ENCODE measurements around the gene XXYLT1. TPM values are rescaled to one million over a fixed set of nuclear protein-coding genes. Genes with fewer than 3 reads are reported as not detected.
"Not testable (repeated sequence)": the region's sequence is repeated elsewhere in the genome, so short reads cannot be mapped to it uniquely, and the experiment has no call there.

Gene XXYLT1
- total and polyA plus RNA-seq, 10 donors = 2.7 to 22.3 (median 9.5) TPM

DNA sequence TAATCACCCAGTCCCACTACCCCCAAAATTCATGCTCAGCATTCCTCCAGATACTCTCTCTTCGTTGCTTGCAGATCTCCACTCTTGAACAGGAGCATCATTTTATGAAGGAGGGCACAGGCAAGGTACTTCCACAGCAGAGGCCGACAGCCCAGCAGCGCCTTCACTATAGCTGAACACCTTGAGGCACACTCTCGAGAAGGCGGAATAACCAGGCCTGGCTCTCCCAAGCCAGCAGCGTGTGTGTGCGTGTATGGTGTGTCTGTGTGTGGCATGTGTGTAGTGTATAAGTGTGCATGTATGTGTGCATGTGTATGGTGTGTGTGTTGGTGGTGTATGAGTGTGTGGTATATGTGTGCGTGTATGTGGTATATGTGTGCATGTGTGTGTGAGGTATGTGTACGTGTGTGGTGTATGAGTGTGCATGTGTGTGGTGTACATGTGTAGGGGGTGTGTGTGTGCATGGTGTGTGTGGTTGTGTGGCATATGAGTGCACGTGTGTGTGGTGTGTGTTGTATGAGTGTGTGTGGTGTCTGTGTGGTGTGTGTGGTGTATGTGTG is 161.8 kb downstream of the XXYLT1 start:
- no peaks in the 10 kb centered on the region for H3K36me3 ChIP-seq
- no peaks in the 10 kb centered on the region for H3K27me3 ChIP-seq (replicated peaks in 1 of 7)
- intact Hi-C loops (cut with DNase I; ENCODE audit: low total_unique reads) = loop anchor here (5.0 to 10.0 kb wide), 2 partner anchors 104 to 427 kb away; no protein-coding TSS in a partner anchor
- TF ChIP-seq POLR2A (IDR thresholded peaks at IDR 0.05) = no peak
- TF ChIP-seq, protein P1, sequence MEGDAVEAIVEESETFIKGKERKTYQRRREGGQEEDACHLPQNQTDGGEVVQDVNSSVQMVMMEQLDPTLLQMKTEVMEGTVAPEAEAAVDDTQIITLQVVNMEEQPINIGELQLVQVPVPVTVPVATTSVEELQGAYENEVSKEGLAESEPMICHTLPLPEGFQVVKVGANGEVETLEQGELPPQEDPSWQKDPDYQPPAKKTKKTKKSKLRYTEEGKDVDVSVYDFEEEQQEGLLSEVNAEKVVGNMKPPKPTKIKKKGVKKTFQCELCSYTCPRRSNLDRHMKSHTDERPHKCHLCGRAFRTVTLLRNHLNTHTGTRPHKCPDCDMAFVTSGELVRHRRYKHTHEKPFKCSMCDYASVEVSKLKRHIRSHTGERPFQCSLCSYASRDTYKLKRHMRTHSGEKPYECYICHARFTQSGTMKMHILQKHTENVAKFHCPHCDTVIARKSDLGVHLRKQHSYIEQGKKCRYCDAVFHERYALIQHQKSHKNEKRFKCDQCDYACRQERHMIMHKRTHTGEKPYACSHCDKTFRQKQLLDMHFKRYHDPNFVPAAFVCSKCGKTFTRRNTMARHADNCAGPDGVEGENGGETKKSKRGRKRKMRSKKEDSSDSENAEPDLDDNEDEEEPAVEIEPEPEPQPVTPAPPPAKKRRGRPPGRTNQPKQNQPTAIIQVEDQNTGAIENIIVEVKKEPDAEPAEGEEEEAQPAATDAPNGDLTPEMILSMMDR (IDR thresholded peaks at IDR 0.05 in 8 of 11, conservative IDR thresholded peaks at IDR 0.05 in 3 of 11) = no peak
- no peak for TF ChIP-seq POLR2AphosphoS5 (IDR thresholded peaks at IDR 0.05)
- H3K27ac ChIP-seq = no peak overlapping the region
- H3K4me3 ChIP-seq = no peak overlapping the region
- H3K4me1 ChIP-seq = peaks cover 0 to 32% (median 15%) of the 10 kb centered on the region in 6 donors
- DNase-seq = peak; percentile 60
- H3K9me3 ChIP-seq = no peaks in the 10 kb centered on the region
- 83 to 94% (median 86%) methylated on average over 7 to 10 of the region's 10 CpGs for WGBS, 5 donors

DNA sequence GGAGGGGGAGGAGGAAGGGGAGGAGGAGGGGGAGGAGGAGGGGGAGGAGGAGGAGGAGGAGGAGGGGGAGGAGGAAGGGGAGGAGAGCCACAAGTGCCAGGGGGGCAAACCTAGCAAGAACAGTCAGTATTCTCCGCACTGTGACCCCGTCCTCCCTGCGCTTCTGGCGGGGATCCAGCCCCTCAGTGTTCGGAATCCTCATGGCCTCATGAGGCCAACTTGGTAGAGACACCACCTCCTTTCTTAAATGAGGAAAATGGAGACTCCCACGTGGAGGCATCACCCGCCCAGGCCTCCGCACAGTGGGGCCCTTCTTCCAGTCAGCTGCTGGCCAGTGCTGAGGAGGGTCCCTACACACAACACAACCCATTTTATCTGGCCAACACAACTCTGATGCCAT is 163.4 kb downstream of the XXYLT1 start:
- intact Hi-C loops (cut with DNase I; ENCODE audit: low total_unique reads) = loop anchor here (5.0 to 10.0 kb wide), 2 partner anchors 103 to 425 kb away; no protein-coding TSS in a partner anchor
- Histone ChIP-seq H3K27me3 (replicated peaks in 1 of 7) (no peaks in the 10 kb centered on the region), H3K9me3 (no peaks in the 10 kb centered on the region), H3K36me3 (no peaks in the 10 kb centered on the region), H3K4me1 (peaks cover 3 to 48% (median 18%) of the 10 kb centered on the region in 6 donors), H3K27ac (no peak overlapping the region), H3K4me3 (no peak overlapping the region)
- DNase-seq = peak; percentile 73
- TF ChIP-seq POLR2AphosphoS5 (IDR thresholded peaks at IDR 0.05) (peak in 1 of 3 donors; percentile 11), POLR2A (IDR thresholded peaks at IDR 0.05) (no peak)
- WGBS, 5 donors = 73 to 97% (median 91%) methylated on average over 8 of the region's 8 CpGs

DNA sequence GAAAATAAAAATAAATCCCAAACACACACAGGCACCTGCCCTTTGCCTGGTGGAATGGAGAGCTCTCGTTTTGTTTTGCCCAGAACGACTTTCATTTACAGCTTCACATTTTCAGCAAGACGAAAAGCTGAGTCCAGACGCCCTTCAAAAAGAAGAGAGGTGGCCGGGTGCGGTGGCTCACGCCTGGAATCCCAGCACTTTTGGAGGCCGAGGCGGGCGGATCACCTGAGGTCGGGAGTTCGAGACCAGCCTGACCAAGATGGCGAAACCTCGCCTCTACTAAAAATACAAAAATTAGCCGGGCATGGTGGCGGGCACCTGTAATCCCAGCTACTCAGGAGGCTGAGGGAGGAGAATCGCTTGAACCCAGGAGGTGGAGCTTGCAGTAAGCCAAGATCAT is 163.9 kb downstream of the XXYLT1 start:
- not testable (repeated sequence) for H3K36me3 ChIP-seq; H3K4me3 ChIP-seq; H3K9me3 ChIP-seq; H3K27me3 ChIP-seq (replicated peaks in 1 of 7)
- intact Hi-C loops (cut with DNase I; ENCODE audit: low total_unique reads) = loop anchor here (5.0 to 10.0 kb wide), 2 partner anchors 102 to 425 kb away; no protein-coding TSS in a partner anchor
- H3K4me1 ChIP-seq = peaks cover 3 to 54% (median 24%) of the 10 kb centered on the region in 6 donors
- peak overlapping the region in 2 of 8 donors; percentile 39 to 41 for H3K27ac ChIP-seq
- 82 to 91% (median 87%) methylated on average over 17 of the region's 17 CpGs for WGBS, 5 donors
- DNase-seq = peak; percentile 69

DNA sequence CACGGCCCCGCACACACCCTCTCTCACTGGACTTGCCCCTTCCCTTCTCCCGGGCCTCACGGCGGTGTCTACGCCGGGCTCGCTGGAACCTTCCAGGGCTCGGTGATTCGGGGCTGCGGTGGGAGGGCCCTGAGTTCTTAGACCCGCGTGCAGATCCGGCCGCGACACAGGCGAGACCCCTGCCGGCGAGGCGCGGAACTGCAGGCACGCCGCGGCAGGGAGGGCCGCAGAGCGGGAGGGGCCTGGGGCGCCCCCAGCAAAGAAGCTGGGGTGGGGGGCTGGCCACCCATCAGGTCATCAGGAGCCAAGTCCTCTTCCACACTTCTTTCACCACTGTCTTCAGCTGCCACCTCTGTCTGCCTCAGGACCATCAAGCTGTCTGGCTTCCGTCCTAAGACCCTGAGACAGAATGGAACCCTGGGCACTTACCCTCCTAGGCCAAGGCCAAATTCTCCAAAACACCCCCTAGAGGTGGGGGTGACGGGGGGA is 164.5 kb downstream of the XXYLT1 start:
- H3K9me3 ChIP-seq = no peaks in the 10 kb centered on the region
- H3K27me3 ChIP-seq (replicated peaks in 1 of 7) = no peaks in the 10 kb centered on the region
- H3K36me3 ChIP-seq = no peaks in the 10 kb centered on the region
- TF ChIP-seq, protein P1 (IDR thresholded peaks at IDR 0.05 in 8 of 11, conservative IDR thresholded peaks at IDR 0.05 in 3 of 11) = peak; percentile 97 to 100 (median 99)
- no peak for TF ChIP-seq POLR2A (IDR thresholded peaks at IDR 0.05)
- peak; percentile 58 to 81 (median 77) for TF ChIP-seq POLR2AphosphoS5 (IDR thresholded peaks at IDR 0.05)
- H3K27ac ChIP-seq = peak overlapping the region in 4 of 8 donors; percentile 28 to 41 (median 34)
- intact Hi-C loops (cut with DNase I; ENCODE audit: low total_unique reads) = loop anchor here (5.0 to 10.0 kb wide), 2 partner anchors 102 to 424 kb away; no protein-coding TSS in a partner anchor
- peak overlapping the region in 1 of 8 donors; percentile 53 for H3K4me3 ChIP-seq
- 4 to 6% (median 5%) methylated on average over 25 to 29 of the region's 29 CpGs for WGBS, 5 donors
- DNase-seq = peak; percentile 94
- peaks cover 6 to 60% (median 28%) of the 10 kb centered on the region in 6 donors for H3K4me1 ChIP-seq

DNA sequence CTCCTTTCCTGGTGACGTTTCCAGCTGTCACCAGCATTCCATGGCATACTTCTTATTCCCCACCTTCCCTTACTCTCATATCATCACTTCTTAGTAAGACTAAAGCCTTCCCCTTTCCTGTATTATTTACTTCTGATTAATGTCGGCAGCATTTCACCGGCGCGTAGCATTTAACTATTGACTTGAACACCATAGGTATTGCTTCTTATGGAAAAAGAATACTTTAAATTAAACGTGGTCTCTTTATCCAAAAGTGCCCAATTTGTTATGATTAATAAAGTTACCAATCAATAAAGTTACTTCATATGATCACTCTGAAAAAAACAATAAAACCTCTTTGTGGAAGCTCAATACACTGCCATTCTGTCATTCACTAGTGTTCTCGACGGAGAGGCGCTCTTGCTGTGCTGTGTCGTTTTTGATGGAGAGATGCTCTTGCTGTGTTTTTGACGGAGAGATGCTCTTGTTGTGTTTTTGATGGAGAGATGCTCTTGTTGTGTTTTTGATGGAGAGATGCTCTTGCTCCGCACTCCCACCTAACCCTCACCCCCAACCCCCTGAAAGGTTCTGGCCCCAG is 165.0 kb downstream of the XXYLT1 start:
- Histone ChIP-seq H3K4me1 (peaks cover 8 to 65% (median 33%) of the 10 kb centered on the region in 6 donors), H3K4me3 (peak overlapping the region in 1 of 8 donors; percentile 53), H3K36me3 (no peaks in the 10 kb centered on the region), H3K9me3 (no peaks in the 10 kb centered on the region), H3K27me3 (replicated peaks in 1 of 7) (no peaks in the 10 kb centered on the region), H3K27ac (peak overlapping the region in 3 of 8 donors; percentile 28 to 39 (median 30))
- no peak for DNase-seq
- no peak for TF ChIP-seq POLR2AphosphoS5 (IDR thresholded peaks at IDR 0.05)
- TF ChIP-seq POLR2A (IDR thresholded peaks at IDR 0.05) = no peak
- TF ChIP-seq, protein P1 (IDR thresholded peaks at IDR 0.05 in 8 of 11, conservative IDR thresholded peaks at IDR 0.05 in 3 of 11) = no peak
- WGBS, 5 donors = 77 to 87% (median 81%) methylated on average over 12 of the region's 12 CpGs
- intact Hi-C loops (cut with DNase I; ENCODE audit: low total_unique reads) = loop anchor here (5.0 to 10.0 kb wide), 2 partner anchors 101 to 424 kb away; no protein-coding TSS in a partner anchor

Measured in spleen (tissue), 11 donors.